ENCODE results near the gene ALLC.

ALLC gene

GRCh38 chr2:3641841-3642421, 16.1 kb upstream of the ALLC start:
- no peak for DNase-seq

GRCh38 chr2:3642521-3643215, 15.3 kb upstream of the ALLC start:
- DNase-seq, result no peak

GRCh38 chr2:3643371-3644245, 14.4 kb upstream of the ALLC start:
- no peak for DNase-seq

GRCh38 chr2:3644246-3644525, 13.8 kb upstream of the ALLC start:
- peak; percentile 16 for DNase-seq

GRCh38 chr2:3644891-3645605, 13.0 kb upstream of the ALLC start:
- no peak for DNase-seq

GRCh38 chr2:3645745-3646389, 12.1 kb upstream of the ALLC start:
- no peak for DNase-seq

GRCh38 chr2:3646446-3646845, 11.6 kb upstream of the ALLC start:
- peak; percentile 88 for DNase-seq

GRCh38 chr2:3647246-3647645, 10.8 kb upstream of the ALLC start:
- no peak for DNase-seq

- DNase-seq, result no peak
Observed at GRCh38 chr2:3647831-3648651, 10.0 kb upstream of the ALLC start.

GRCh38 chr2:3648652-3649177, 9.3 kb upstream of the ALLC start:
- no peak for DNase-seq

- no peak for DNase-seq
Observed at GRCh38 chr2:3649581-3649980, 8.4 kb upstream of the ALLC start.

GRCh38 chr2:3650140-3650920, 7.7 kb upstream of the ALLC start:
- DNase-seq, result no peak

- DNase-seq, result peak; percentile 98
Observed at GRCh38 chr2:3651691-3652648, 6.0 kb upstream of the ALLC start.

GRCh38 chr2:3652896-3653625, 4.9 kb upstream of the ALLC start:
- no peak for DNase-seq

- no peak for DNase-seq
Observed at GRCh38 chr2:3654011-3654410, 4.0 kb upstream of the ALLC start.

GRCh38 chr2:3654531-3655225, 3.3 kb upstream of the ALLC start:
- DNase-seq, result no peak

GRCh38 chr2:3655871-3656761, 1.9 kb upstream of the ALLC start:
- no peak for DNase-seq
